ENCODE measurements around the gene STK35.

Gene STK35

GRCh38 chr20:2151858-2152281 is 50.2 kb downstream of the STK35 start:
- in situ Hi-C loops (cut with HindIII; ENCODE audit: low sequenced_read_pairs), result no loop called here
- TF ChIP-seq, protein P1, sequence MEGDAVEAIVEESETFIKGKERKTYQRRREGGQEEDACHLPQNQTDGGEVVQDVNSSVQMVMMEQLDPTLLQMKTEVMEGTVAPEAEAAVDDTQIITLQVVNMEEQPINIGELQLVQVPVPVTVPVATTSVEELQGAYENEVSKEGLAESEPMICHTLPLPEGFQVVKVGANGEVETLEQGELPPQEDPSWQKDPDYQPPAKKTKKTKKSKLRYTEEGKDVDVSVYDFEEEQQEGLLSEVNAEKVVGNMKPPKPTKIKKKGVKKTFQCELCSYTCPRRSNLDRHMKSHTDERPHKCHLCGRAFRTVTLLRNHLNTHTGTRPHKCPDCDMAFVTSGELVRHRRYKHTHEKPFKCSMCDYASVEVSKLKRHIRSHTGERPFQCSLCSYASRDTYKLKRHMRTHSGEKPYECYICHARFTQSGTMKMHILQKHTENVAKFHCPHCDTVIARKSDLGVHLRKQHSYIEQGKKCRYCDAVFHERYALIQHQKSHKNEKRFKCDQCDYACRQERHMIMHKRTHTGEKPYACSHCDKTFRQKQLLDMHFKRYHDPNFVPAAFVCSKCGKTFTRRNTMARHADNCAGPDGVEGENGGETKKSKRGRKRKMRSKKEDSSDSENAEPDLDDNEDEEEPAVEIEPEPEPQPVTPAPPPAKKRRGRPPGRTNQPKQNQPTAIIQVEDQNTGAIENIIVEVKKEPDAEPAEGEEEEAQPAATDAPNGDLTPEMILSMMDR (IDR thresholded peaks at IDR 0.05; ENCODE audit: low read depth, low read length, missing control alignments), result no peak
- no peak overlapping the region for H3K4me3 ChIP-seq (ENCODE audit: low read depth, low read length)
- no peak for DNase-seq (ENCODE audit: low read depth)

DNA sequence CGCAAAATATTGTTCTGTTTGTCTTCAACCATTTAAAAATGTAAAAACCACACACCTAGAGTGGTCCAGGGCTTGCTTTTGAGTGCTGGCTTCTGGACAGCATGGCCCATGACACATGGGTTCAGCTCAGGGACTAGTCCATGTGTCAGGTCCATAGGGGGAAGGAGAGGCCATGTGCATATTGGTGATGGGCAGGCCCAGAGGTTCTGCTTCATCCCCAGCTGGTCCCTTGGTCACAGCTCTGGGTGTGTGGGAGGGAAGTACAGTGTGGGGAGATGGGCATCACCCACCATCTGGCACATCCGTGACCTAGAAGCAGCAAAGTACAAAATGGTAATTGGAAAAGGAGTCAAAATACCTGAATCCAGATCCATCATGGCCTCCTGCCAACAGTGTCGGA is 50.7 kb downstream of the STK35 start:
- TF ChIP-seq, protein P1 (IDR thresholded peaks at IDR 0.05; ENCODE audit: low read depth, low read length, missing control alignments), result no peak
- in situ Hi-C loops (cut with HindIII; ENCODE audit: low sequenced_read_pairs), result no loop called here
- no peak for DNase-seq (ENCODE audit: low read depth)
- no peak overlapping the region for H3K4me3 ChIP-seq (ENCODE audit: low read depth, low read length)

- in situ Hi-C loops (cut with HindIII; ENCODE audit: low sequenced_read_pairs), result no loop called here
- no peak overlapping the region for H3K4me3 ChIP-seq (ENCODE audit: low read depth, low read length)
- no peak for DNase-seq (ENCODE audit: low read depth)
- TF ChIP-seq, protein P1 (IDR thresholded peaks at IDR 0.05; ENCODE audit: low read depth, low read length, missing control alignments), result no peak
These were observed 51.7 kb downstream of the STK35 start for GRCh38 chr20:2153326-2153725.

DNA sequence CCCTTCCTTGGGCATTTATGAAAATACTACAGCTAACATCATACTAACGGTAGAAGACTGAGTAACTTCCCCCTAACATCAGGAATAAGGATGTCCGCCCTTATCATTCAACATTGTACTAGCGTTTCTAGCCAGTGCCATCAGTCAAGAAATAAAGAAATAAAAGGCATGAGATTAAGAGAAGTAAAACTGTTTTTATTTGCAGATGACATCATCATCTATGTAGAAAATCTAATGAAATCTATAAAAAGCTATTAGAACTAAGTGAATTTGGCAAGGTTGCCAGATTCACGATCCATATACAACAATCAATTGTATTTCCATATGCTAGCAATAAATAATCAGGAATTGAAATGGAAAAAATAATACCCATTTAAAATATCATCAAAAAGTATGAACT is 54.6 kb downstream of the STK35 start:
- in situ Hi-C loops (cut with HindIII; ENCODE audit: low sequenced_read_pairs), result no loop called here
- no peak overlapping the region for H3K4me3 ChIP-seq (ENCODE audit: low read depth, low read length)
- no peak for DNase-seq (ENCODE audit: low read depth)
- TF ChIP-seq, protein P1 (IDR thresholded peaks at IDR 0.05; ENCODE audit: low read depth, low read length, missing control alignments), result no peak

GRCh38 chr20:2156666-2157624 is 55.3 kb downstream of the STK35 start:
- H3K4me3 ChIP-seq (ENCODE audit: low read depth, low read length), result no peak overlapping the region
- in situ Hi-C loops (cut with HindIII; ENCODE audit: low sequenced_read_pairs), result no loop called here
- TF ChIP-seq, protein P1 (IDR thresholded peaks at IDR 0.05; ENCODE audit: low read depth, low read length, missing control alignments), result no peak
- no peak for DNase-seq (ENCODE audit: low read depth)

DNA sequence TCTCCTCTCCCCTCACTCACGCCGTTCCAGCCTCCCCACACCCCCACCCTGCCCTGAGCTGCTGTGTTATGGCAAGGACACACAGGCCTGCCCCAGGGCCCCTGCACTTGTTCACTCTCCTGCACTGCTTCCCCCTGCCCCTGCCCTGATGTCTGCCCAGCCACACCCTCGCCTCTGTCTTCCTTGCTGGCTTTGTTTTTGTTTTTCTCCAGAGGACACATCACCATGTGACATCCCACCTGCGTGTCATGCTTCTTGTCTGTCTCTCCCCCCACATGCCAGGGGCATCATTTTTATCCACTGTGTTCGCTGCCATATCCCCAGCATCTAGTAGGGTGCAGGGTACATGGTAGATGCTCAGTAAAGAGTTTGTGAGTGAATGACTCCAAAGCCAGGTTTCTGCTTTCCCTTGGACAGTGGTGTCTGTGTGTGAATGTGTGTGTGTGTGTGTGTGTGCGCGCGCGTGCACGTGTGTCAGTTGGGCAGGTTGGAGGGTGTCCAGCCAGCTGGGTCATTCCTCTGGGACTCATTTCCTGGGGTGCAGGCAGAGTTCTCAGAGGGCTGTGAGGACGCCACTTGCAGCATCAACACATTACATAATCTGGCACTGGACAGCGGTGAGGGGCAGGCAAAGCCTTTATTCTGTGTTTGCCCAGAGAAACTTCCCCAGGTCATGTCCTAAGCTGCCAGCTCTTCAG is 60.6 kb downstream of the STK35 start:
- in situ Hi-C loops (cut with HindIII; ENCODE audit: low sequenced_read_pairs), result loop anchor here (10.0 kb wide), 1 partner anchor 207 kb away; no protein-coding TSS in a partner anchor
- H3K4me3 ChIP-seq (ENCODE audit: low read depth, low read length), result no peak overlapping the region
- TF ChIP-seq, protein P1 (IDR thresholded peaks at IDR 0.05; ENCODE audit: low read depth, low read length, missing control alignments), result no peak
- no peak for DNase-seq (ENCODE audit: low read depth)

Data from astrocyte of the cerebellum (primary cell).